Mesendoderm (in vitro differentiated cells): Measurements from ENCODE around the gene USH1G.

Experiments
- DNase-seq: peaks from one replicate; pipeline ENCODE4 v3.0.0; 2013
- H2AK5ac ChIP-seq: 2 replicates; pipeline ENCODE4 v1.6.1; 2013; ENCODE audit warnings: low read length, inconsistent platforms
- H2BK120ac ChIP-seq: 2 replicates; pipeline ENCODE4 v1.6.1; 2013; ENCODE audit warnings: low read depth, mild to moderate bottlenecking, low read length, moderate library complexity, mixed read lengths
- H2BK15ac ChIP-seq: replicated peaks from 2 replicates; pipeline ENCODE4 v1.6.1; 2013; ENCODE audit warnings: low read depth, mild to moderate bottlenecking, moderate library complexity
- H2BK5ac ChIP-seq: 2 replicates; pipeline ENCODE4 v1.6.1; 2013; ENCODE audit warnings: low read length, inconsistent platforms
- H3K18ac ChIP-seq: 2 replicates; pipeline ENCODE4 v1.6.1; 2013; ENCODE audit warnings: mild to moderate bottlenecking, low read length, mixed read lengths
- H3K23ac ChIP-seq: one replicate; pipeline ENCODE4 v1.6.1; 2013; ENCODE audit warnings: low read length
- H3K27ac ChIP-seq: 2 replicates; pipeline ENCODE4 v1.5.1; 2013; ENCODE audit warnings: low read depth, mild to moderate bottlenecking, inconsistent platforms, low read length, moderate library complexity
- H3K27me3 ChIP-seq: 2 replicates; pipeline ENCODE4 v1.6.1; 2013; ENCODE audit warnings: low read length, control low read depth, mild to moderate bottlenecking, inconsistent platforms; ENCODE audit not compliant: insufficient read depth, poor library complexity
- H3K36me3 ChIP-seq: 2 replicates; pipeline ENCODE4 v1.6.1; 2013; ENCODE audit warnings: low read length, inconsistent platforms; ENCODE audit not compliant: control insufficient read depth, insufficient read depth
- H3K4ac ChIP-seq: one replicate; pipeline ENCODE4 v1.6.1; 2013; ENCODE audit warnings: low read depth, mild to moderate bottlenecking, low read length, moderate library complexity
- H3K4me1 ChIP-seq: 2 replicates; pipeline ENCODE4 v1.6.1; 2013; ENCODE audit warnings: low read depth, low read length, inconsistent platforms; ENCODE audit not compliant: control insufficient read depth
- H3K4me2 ChIP-seq: 2 replicates; pipeline ENCODE4 v1.6.1; 2013; ENCODE audit warnings: low read length
- H3K4me3 ChIP-seq: 2 replicates; pipeline ENCODE4 v1.5.1; 2013; ENCODE audit warnings: mild to moderate bottlenecking, low read length
- H3K56ac ChIP-seq: one replicate; pipeline ENCODE4 v1.6.1; 2013; ENCODE audit warnings: low read length
- H3K79me1 ChIP-seq: 2 replicates; pipeline ENCODE4 v1.6.1; 2013; ENCODE audit warnings: low read length, inconsistent platforms
- H3K79me2 ChIP-seq: 2 replicates; pipeline ENCODE4 v1.6.1; 2013; ENCODE audit warnings: mild to moderate bottlenecking, low read length; ENCODE audit not compliant: control insufficient read depth, insufficient read depth
- H3K9ac ChIP-seq: 2 replicates; pipeline ENCODE4 v1.6.1; 2013; ENCODE audit warnings: low read length, inconsistent platforms
- H4K5ac ChIP-seq: one replicate; pipeline ENCODE4 v1.6.1; 2013; ENCODE audit warnings: low read length
- H4K8ac ChIP-seq: one replicate; pipeline ENCODE4 v1.6.1; 2013; ENCODE audit warnings: low read depth, mild to moderate bottlenecking, control low read depth, low read length, moderate library complexity
- WGBS: extraction: QIAGEN DNeasy Blood & Tissue Kit; methylation state at CpG from one replicate; pipeline ENCODE4 v1.1.7; 2013; ENCODE audit warnings: low lambda C conversion rate, missing lambda C conversion rate; ENCODE audit not compliant: insufficient coverage; ENCODE audit errors: extremely low coverage; 5-methylcytosine and 5-hydroxymethylcytosine counted together

The USH1G gene

GRCh38 chr17:74922172-74922571, 883 bp downstream of the USH1G start:
- Histone ChIP-seq H3K27me3 (peaks cover 32% of the 10 kb centered on the region), H3K4me2 (no peak overlapping the region), H3K79me2 (no peaks in the 10 kb centered on the region), H3K4me1 (no peaks in the 10 kb centered on the region), H2AK5ac (no peak overlapping the region), H4K8ac (no peak overlapping the region), H3K9ac (no peak overlapping the region), H3K27ac (no peak overlapping the region), H3K4me3 (no peak overlapping the region), H2BK120ac (no peak overlapping the region), H2BK15ac (no peak overlapping the region), H3K18ac (no peak overlapping the region), H4K5ac (no peak overlapping the region), H3K79me1 (no peaks in the 10 kb centered on the region), H3K4ac (no peak overlapping the region), H3K23ac (no peak overlapping the region), H2BK5ac (no peak overlapping the region), H3K36me3 (no peaks in the 10 kb centered on the region), H3K56ac (no peak overlapping the region)
- WGBS: no CpG with 5 or more reads among the region's 6 CpGs
- no peak for DNase-seq

GRCh38 chr17:74921769-74922168, 1.3 kb downstream of the USH1G start:
- no peak overlapping the region for H3K4me3 ChIP-seq
- H2BK15ac ChIP-seq: no peak overlapping the region
- WGBS: no CpG with 5 or more reads among the region's 2 CpGs
- H3K79me1 ChIP-seq: no peaks in the 10 kb centered on the region
- H4K5ac ChIP-seq: no peak overlapping the region
- H3K4me2 ChIP-seq: no peak overlapping the region
- H3K4ac ChIP-seq: no peak overlapping the region
- H2BK5ac ChIP-seq: no peak overlapping the region
- no peak for DNase-seq
- H3K79me2 ChIP-seq: no peaks in the 10 kb centered on the region
- H3K18ac ChIP-seq: no peak overlapping the region
- H2BK120ac ChIP-seq: no peak overlapping the region
- H3K23ac ChIP-seq: no peak overlapping the region
- no peaks in the 10 kb centered on the region for H3K4me1 ChIP-seq
- H2AK5ac ChIP-seq: no peak overlapping the region
- H3K27me3 ChIP-seq: peaks cover 32% of the 10 kb centered on the region
- no peak overlapping the region for H4K8ac ChIP-seq
- H3K27ac ChIP-seq: no peak overlapping the region
- H3K9ac ChIP-seq: no peak overlapping the region
- no peaks in the 10 kb centered on the region for H3K36me3 ChIP-seq
- H3K56ac ChIP-seq: no peak overlapping the region

DNA sequence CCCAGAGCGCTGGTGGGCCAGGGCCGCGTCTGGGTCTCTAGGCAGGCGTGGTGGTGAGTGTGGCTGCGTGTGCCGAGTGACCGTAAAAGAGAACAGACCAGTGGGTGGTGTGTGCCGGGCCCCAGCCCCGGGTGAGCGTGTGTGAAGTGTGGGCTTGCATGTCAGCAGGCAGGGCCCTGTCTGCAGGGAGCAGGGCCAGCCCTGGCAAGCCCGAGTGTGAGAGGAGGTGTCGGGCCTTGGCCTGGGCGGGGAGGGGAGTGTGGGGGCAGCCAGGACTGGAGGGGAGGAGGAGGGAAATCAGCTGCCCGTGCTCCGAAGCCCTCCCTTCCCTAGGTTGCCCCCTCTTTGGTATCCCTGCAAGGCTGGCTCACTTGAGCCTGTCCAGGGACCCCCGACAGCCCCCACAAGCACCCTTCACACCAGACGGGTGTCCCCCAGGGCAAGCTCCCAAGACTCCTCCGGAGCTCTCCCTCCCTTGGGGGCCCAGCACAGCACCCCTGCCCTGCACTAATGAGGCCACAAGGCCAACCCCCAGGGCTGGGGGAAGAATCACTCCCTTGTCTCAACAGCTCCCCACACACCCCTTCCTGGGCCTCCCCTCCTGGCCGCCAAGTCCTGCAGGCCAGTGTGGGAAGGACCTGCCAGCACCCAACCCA, 1.9 kb downstream of the USH1G start:
- Histone ChIP-seq H2BK5ac (no peak overlapping the region), H2AK5ac (no peak overlapping the region), H3K9ac (no peak overlapping the region), H3K18ac (no peak overlapping the region), H3K56ac (peak overlapping the region; percentile 25), H3K27ac (no peak overlapping the region), H3K4me2 (no peak overlapping the region), H4K8ac (no peak overlapping the region), H3K4me1 (no peaks in the 10 kb centered on the region), H2BK15ac (no peak overlapping the region), H3K23ac (no peak overlapping the region), H2BK120ac (no peak overlapping the region), H3K79me2 (no peaks in the 10 kb centered on the region), H3K36me3 (no peaks in the 10 kb centered on the region), H4K5ac (no peak overlapping the region), H3K79me1 (no peaks in the 10 kb centered on the region), H3K27me3 (peaks cover 30% of the 10 kb centered on the region), H3K4me3 (no peak overlapping the region), H3K4ac (no peak overlapping the region)
- WGBS: no CpG with 5 or more reads among the region's 19 CpGs
- DNase-seq: no peak

- Histone ChIP-seq H3K79me1 (no peaks in the 10 kb centered on the region), H2AK5ac (no peak overlapping the region), H2BK5ac (no peak overlapping the region), H3K56ac (peak overlapping the region; percentile 25), H3K36me3 (no peaks in the 10 kb centered on the region), H3K9ac (no peak overlapping the region), H3K79me2 (no peaks in the 10 kb centered on the region), H2BK15ac (no peak overlapping the region), H3K4me3 (no peak overlapping the region), H3K4me1 (no peaks in the 10 kb centered on the region), H3K4me2 (no peak overlapping the region), H4K8ac (no peak overlapping the region), H3K4ac (no peak overlapping the region), H3K27ac (no peak overlapping the region), H3K18ac (no peak overlapping the region), H4K5ac (no peak overlapping the region), H2BK120ac (no peak overlapping the region), H3K27me3 (peaks cover 25% of the 10 kb centered on the region), H3K23ac (no peak overlapping the region)
- no CpG with 5 or more reads among the region's 6 CpGs for WGBS
- DNase-seq: no peak
Measured at GRCh38 chr17:74920642-74921025, 2.4 kb downstream of the USH1G start.

DNA sequence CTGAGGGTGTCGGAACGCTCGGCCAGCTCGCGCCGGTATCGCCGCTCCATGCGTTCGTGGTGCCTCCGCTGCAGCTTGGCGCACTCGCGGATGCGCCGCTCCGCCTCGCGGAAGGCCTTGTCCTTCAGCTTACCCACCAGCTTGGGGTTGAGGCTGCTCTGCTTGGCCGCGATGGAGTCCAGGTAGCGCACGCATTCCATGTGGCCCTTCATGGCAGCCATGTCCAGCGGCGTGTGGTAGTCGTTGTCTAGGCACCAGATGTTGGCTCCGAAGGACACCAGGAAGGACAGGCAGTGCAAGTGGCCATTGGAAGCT, 2.8 kb downstream of the USH1G start:
- Histone ChIP-seq H2AK5ac (no peak overlapping the region), H2BK5ac (no peak overlapping the region), H3K79me2 (no peaks in the 10 kb centered on the region), H3K56ac (no peak overlapping the region), H2BK15ac (no peak overlapping the region), H3K4me2 (no peak overlapping the region), H3K23ac (no peak overlapping the region), H3K9ac (no peak overlapping the region), H3K27ac (no peak overlapping the region), H4K8ac (no peak overlapping the region), H3K79me1 (no peaks in the 10 kb centered on the region), H3K27me3 (peaks cover 21% of the 10 kb centered on the region), H3K18ac (no peak overlapping the region), H4K5ac (no peak overlapping the region), H3K4ac (no peak overlapping the region), H3K4me3 (no peak overlapping the region), H2BK120ac (no peak overlapping the region), H3K36me3 (no peaks in the 10 kb centered on the region), H3K4me1 (no peaks in the 10 kb centered on the region)
- no CpG with 5 or more reads among the region's 27 CpGs for WGBS
- DNase-seq: no peak
